ENCODE data around the gene EPG5. TPM values are rescaled to one million over a fixed set of nuclear protein-coding genes. Genes with fewer than 3 reads are reported as not detected.

Gene EPG5
- polyA plus RNA-seq, 1 donor from 2014 or later: 18.0 TPM

DNA sequence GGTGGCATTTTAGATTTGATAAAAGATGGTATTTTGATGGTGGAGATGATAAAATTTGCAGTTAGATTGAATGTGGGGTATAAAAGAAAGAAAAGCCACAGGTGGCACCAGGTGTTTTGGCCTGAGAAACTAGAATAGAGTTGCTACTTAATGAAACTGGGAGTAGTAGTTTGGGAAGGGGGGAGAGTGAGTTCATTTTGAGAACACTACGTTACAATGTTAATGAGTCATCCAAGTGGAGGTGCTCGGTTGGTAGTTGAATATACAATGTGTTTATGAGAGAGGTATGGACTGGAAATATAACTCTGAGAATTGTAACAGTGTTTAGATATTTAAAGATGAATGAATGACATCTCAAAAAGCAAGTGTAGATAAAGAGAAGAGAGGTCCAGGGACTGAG, 26.4 kb downstream of the EPG5 start:
- Histone ChIP-seq H3F3A (ENCODE audit: insufficient read depth, low read length, poor library complexity, severe bottlenecking) (no peaks in the 10 kb centered on the region), H3K36me3 (ENCODE audit: insufficient read depth, low read length) (peaks cover 8% of the 10 kb centered on the region)

DNA sequence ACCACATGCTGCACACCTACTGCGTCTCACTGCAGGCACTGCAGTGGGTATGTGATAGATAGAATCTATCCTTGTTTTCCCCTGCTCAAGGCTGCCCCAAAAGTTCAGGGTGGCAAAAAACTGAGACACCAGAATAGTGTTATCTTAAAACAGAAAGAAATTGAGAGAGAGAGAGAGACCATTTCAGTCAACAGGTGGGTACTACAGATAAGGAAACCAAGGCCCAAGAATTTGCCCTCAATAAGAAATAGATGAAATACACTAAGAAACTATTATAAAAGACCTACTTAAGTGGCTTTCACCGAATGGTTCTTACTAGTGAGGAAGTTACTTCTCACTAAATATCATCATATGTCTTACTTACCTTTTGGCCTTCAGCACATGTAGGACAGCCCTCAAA, 27.9 kb downstream of the EPG5 start:
- Histone ChIP-seq H3F3A (ENCODE audit: insufficient read depth, low read length, poor library complexity, severe bottlenecking) (no peaks in the 10 kb centered on the region), H3K4me3 (ENCODE audit: low read length) (no peak overlapping the region), H3K9ac (ENCODE audit: low read length) (no peak overlapping the region), H4K20me1 (ENCODE audit: insufficient read depth) (no peaks in the 10 kb centered on the region), H3K27me3 (ENCODE audit: insufficient read depth, low read depth, low read length) (no peaks in the 10 kb centered on the region), H3K9me2 (ENCODE audit: insufficient read depth, low read length) (no peaks in the 10 kb centered on the region), H3K27ac (ENCODE audit: low read length) (no peak overlapping the region), H3K9me3 (ENCODE audit: low read length) (no peaks in the 10 kb centered on the region), H3K36me3 (ENCODE audit: insufficient read depth, low read length) (peaks cover 8% of the 10 kb centered on the region), H3K4me2 (ENCODE audit: low read length) (no peak overlapping the region), H3K79me2 (replicated peaks; ENCODE audit: insufficient read depth, low read length) (no peaks in the 10 kb centered on the region), H2AFZ (ENCODE audit: low read depth, low read length) (no peak overlapping the region)
- TF ChIP-seq MXI1 (conservative IDR thresholded peaks at IDR 0.05; ENCODE audit: poor library complexity, severe bottlenecking) (no peak), POLR2AphosphoS5 (IDR thresholded peaks at IDR 0.05) (no peak), CTCF (IDR thresholded peaks at IDR 0.05; ENCODE audit: poor library complexity, severe bottlenecking) (no peak), SMC3 (conservative IDR thresholded peaks at IDR 0.05; ENCODE audit: poor library complexity) (no peak), RAD21 (conservative IDR thresholded peaks at IDR 0.05) (no peak), EP300 (conservative IDR thresholded peaks at IDR 0.05; ENCODE audit: poor library complexity, severe bottlenecking) (no peak), TAF1 (IDR thresholded peaks at IDR 0.05; ENCODE audit: low read depth) (no peak)

More for the DNA sequence above, 26.4 kb downstream of the EPG5 start:
- H3K27me3 ChIP-seq (ENCODE audit: insufficient read depth, low read depth, low read length): no peaks in the 10 kb centered on the region
- H3K79me2 ChIP-seq (replicated peaks; ENCODE audit: insufficient read depth, low read length): no peaks in the 10 kb centered on the region
- no peak overlapping the region for H3K9ac ChIP-seq (ENCODE audit: low read length)
- H3K4me2 ChIP-seq (ENCODE audit: low read length): no peak overlapping the region
- no peaks in the 10 kb centered on the region for H4K20me1 ChIP-seq (ENCODE audit: insufficient read depth)
- no peaks in the 10 kb centered on the region for H3K9me3 ChIP-seq (ENCODE audit: low read length)
- TF ChIP-seq REST (IDR thresholded peaks at IDR 0.05; ENCODE audit: borderline replicate concordance): no peak
- no peak for TF ChIP-seq EP300 (conservative IDR thresholded peaks at IDR 0.05; ENCODE audit: poor library complexity, severe bottlenecking)
- no peak for TF ChIP-seq CTCF (IDR thresholded peaks at IDR 0.05; ENCODE audit: poor library complexity, severe bottlenecking)
- no peak for TF ChIP-seq MXI1 (conservative IDR thresholded peaks at IDR 0.05; ENCODE audit: poor library complexity, severe bottlenecking)
- no peak for TF ChIP-seq POLR2AphosphoS5 (IDR thresholded peaks at IDR 0.05)
- no peak for TF ChIP-seq EZH2 (IDR thresholded peaks at IDR 0.05; ENCODE audit: borderline replicate concordance, insufficient read depth, low read length, poor library complexity, severe bottlenecking)
- no peak for TF ChIP-seq TAF1 (IDR thresholded peaks at IDR 0.05; ENCODE audit: low read depth)
- no peak for TF ChIP-seq RAD21 (conservative IDR thresholded peaks at IDR 0.05)
- no peak for TF ChIP-seq SMC3 (conservative IDR thresholded peaks at IDR 0.05; ENCODE audit: poor library complexity)
- no peak overlapping the region for H3K27ac ChIP-seq (ENCODE audit: low read length)
- H3K9me2 ChIP-seq (ENCODE audit: insufficient read depth, low read length): no peaks in the 10 kb centered on the region
- H3K4me3 ChIP-seq (ENCODE audit: low read length): no peak overlapping the region
- H2AFZ ChIP-seq (ENCODE audit: low read depth, low read length): no peak overlapping the region
